SK-N-SH treated with all-trans-retinoic acid at 6 μM for 48 hours (cell line): ENCODE measurements around the gene ERG.

Experiments used
- ATAC-seq: fragments of 200-7000 bp; cut with Tn5 transposase; 3 replicates; pipeline ENCODE4 v1.9.1; 2020; ENCODE audit warnings: mild to moderate bottlenecking, moderate library complexity
- ARNTL ChIP-seq: fragments of 450-650 bp; formaldehyde crosslinking; IDR thresholded peaks from 2 replicates; pipeline ENCODE4 v1.5.0; 2020; ENCODE audit warnings: low read depth, mild to moderate bottlenecking, moderate library complexity, borderline replicate concordance
- BACH2 ChIP-seq: fragments of 250-450 bp; sonication (Bioruptor Pico); IDR thresholded peaks from 2 replicates; pipeline ENCODE4 v1.9.0; 2021; ENCODE audit warnings: mild to moderate bottlenecking, borderline replicate concordance
- CSDC2 ChIP-seq: fragments of 250-450 bp; sonication (Bioruptor Pico); IDR thresholded peaks from 2 replicates; pipeline ENCODE4 v1.5.0; 2020; ENCODE audit warnings: mild to moderate bottlenecking, moderate library complexity
- CSRNP3 ChIP-seq: fragments of 250-450 bp; sonication (Bioruptor Pico); IDR thresholded peaks from 2 replicates; pipeline ENCODE4 v1.5.1; 2021; ENCODE audit warnings: mild to moderate bottlenecking, moderate library complexity
- ESRRG ChIP-seq: fragments of 250-450 bp; sonication (Bioruptor Pico); IDR thresholded peaks from 2 replicates; pipeline ENCODE4 v1.6.1; 2021; ENCODE audit warnings: mild to moderate bottlenecking
- GLIS3 ChIP-seq: fragments of 250-450 bp; sonication (Bioruptor Pico); IDR thresholded peaks from 2 replicates; pipeline ENCODE4 v1.5.0; 2020; ENCODE audit warnings: mild to moderate bottlenecking, moderate library complexity
- ISL1 ChIP-seq: fragments of 250-450 bp; sonication (Bioruptor Pico); IDR thresholded peaks from 2 replicates; pipeline ENCODE4 v2.1.2; 2022; ENCODE audit warnings: mild to moderate bottlenecking, moderate library complexity
- OSR1 ChIP-seq: fragments of 250-450 bp; sonication (Bioruptor Pico); IDR thresholded peaks from 2 replicates; pipeline ENCODE4 v1.8.0; 2022; ENCODE audit warnings: moderate library complexity, mild to moderate bottlenecking, inconsistent platforms
- PATZ1 ChIP-seq: fragments of 250-450 bp; sonication (Bioruptor Pico); IDR thresholded peaks from 2 replicates; pipeline ENCODE4 v1.8.0; 2020; ENCODE audit warnings: mild to moderate bottlenecking, moderate library complexity, borderline replicate concordance
- PPARA ChIP-seq: fragments of 250-450 bp; sonication (Bioruptor Pico); IDR thresholded peaks from 2 replicates; pipeline ENCODE4 v1.5.0; 2020; ENCODE audit warnings: mild to moderate bottlenecking, borderline replicate concordance
- RARB ChIP-seq: fragments of 250-450 bp; sonication (Bioruptor Pico); IDR thresholded peaks from 2 replicates; pipeline ENCODE4 v1.8.0; 2021; ENCODE audit warnings: mild to moderate bottlenecking, moderate library complexity
- SNAI2 ChIP-seq: fragments of 250-450 bp; sonication (Bioruptor Pico); IDR thresholded peaks from 2 replicates; pipeline ENCODE4 v1.5.0; 2020; ENCODE audit warnings: mild to moderate bottlenecking, moderate library complexity
- TOX ChIP-seq: fragments of 250-450 bp; sonication (Bioruptor Pico); IDR thresholded peaks from 2 replicates; pipeline ENCODE4 v1.8.0; 2021; ENCODE audit warnings: mild to moderate bottlenecking, moderate library complexity, borderline replicate concordance
- TSHZ2 ChIP-seq: fragments of 250-450 bp; sonication (Bioruptor Pico); IDR thresholded peaks from 2 replicates; pipeline ENCODE4 v1.5.0; 2020; ENCODE audit warnings: mild to moderate bottlenecking, moderate library complexity
- ZFP3 ChIP-seq: fragments of 250-450 bp; sonication (Bioruptor Pico); IDR thresholded peaks from 2 replicates; pipeline ENCODE4 v1.5.0; 2020; ENCODE audit warnings: mild to moderate bottlenecking, moderate library complexity
- ZFP30 ChIP-seq: fragments of 450-650 bp; formaldehyde crosslinking; IDR thresholded peaks from 2 replicates; pipeline ENCODE4 v1.5.0; 2022; ENCODE audit warnings: mild to moderate bottlenecking, moderate library complexity
- ZNF70 ChIP-seq: fragments of 450-650 bp; formaldehyde crosslinking; IDR thresholded peaks from 2 replicates; pipeline ENCODE4 v1.5.0; 2020; ENCODE audit warnings: mild to moderate bottlenecking, moderate library complexity
- TF ChIP-seq, protein P1 (sequence below): fragments of 250-450 bp; sonication (Bioruptor Pico); IDR thresholded peaks from 2 replicates; pipeline ENCODE4 v1.5.1; 2020; ENCODE audit warnings: low read depth, mild to moderate bottlenecking, moderate library complexity

Gene ERG

DNA sequence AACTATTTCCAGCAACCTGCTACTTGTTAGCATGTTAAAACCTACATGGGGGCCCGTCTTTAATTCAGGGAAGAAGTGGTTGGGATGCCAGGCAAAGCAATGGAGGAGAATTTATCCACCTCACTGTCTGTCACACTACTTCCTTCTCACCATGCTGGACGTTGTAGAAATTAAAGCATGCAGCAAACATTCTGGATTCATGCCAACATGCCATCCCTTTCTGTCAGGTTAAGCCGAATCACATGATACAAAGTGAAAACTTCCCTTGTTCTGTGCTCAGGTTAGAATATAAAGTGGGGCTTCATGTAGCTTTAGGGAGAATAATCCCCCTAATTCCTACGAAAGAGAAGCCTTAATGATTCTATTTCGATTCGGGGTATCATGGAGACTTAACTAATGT is 95.5 kb downstream of the ERG start:
- TF ChIP-seq OSR1 (no peak), ZFP30 (CRISPR knock-in tag) (no peak), PATZ1 (CRISPR knock-in tag) (no peak), CSDC2 (CRISPR knock-in tag) (no peak), ESRRG (no peak), ZFP3 (CRISPR knock-in tag) (no peak), ARNTL (no peak), SNAI2 (no peak), CSRNP3 (CRISPR knock-in tag) (no peak), ISL1 (CRISPR knock-in tag) (no peak), ZNF70 (CRISPR knock-in tag) (no peak), TOX (CRISPR knock-in tag) (no peak), RARB (CRISPR knock-in tag) (no peak)
- TF ChIP-seq, protein P1, sequence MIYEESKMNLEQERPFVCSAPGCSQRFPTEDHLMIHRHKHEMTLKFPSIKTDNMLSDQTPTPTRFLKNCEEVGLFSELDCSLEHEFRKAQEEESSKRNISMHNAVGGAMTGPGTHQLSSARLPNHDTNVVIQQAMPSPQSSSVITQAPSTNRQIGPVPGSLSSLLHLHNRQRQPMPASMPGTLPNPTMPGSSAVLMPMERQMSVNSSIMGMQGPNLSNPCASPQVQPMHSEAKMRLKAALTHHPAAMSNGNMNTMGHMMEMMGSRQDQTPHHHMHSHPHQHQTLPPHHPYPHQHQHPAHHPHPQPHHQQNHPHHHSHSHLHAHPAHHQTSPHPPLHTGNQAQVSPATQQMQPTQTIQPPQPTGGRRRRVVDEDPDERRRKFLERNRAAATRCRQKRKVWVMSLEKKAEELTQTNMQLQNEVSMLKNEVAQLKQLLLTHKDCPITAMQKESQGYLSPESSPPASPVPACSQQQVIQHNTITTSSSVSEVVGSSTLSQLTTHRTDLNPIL (CRISPR knock-in tag) = no peak
- no peak for ATAC-seq

DNA sequence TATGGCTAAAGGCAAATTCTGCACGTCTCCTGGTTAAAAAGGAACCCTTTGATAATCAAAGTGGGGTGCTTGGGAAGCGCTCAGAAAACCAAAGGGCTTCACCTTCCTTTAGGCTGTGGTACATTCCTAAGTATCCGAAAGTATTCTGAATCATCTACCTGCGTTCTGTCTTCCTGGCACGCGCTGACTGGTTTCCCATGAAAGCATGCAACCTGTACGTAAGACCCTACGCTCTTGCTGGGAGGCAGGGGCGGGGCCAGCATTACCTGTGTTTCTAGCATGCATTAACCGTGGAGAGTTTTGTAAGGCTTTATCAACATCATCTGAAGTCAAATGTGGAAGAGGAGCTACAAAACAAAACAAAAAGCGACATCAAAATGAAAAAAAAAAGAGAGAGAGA is 96.0 kb downstream of the ERG start:
- no peak for TF ChIP-seq TSHZ2 (CRISPR knock-in tag)
- TF ChIP-seq ESRRG = no peak
- no peak for TF ChIP-seq ARNTL
- TF ChIP-seq RARB (CRISPR knock-in tag) = no peak
- TF ChIP-seq CSDC2 (CRISPR knock-in tag) = no peak
- no peak for TF ChIP-seq ZFP3 (CRISPR knock-in tag)
- no peak for TF ChIP-seq ZNF70 (CRISPR knock-in tag)
- TF ChIP-seq, protein P1 (CRISPR knock-in tag) = no peak
- no peak for TF ChIP-seq PPARA
- no peak for ATAC-seq

GRCh38 chr21:38401191-38401926 is 96.9 kb downstream of the ERG start:
- ATAC-seq = no peak
- no peak for TF ChIP-seq TSHZ2 (CRISPR knock-in tag)
- no peak for TF ChIP-seq GLIS3 (CRISPR knock-in tag)
- no peak for TF ChIP-seq ZNF70 (CRISPR knock-in tag)
- TF ChIP-seq ZFP3 (CRISPR knock-in tag) = no peak
- TF ChIP-seq CSRNP3 (CRISPR knock-in tag) = no peak
- TF ChIP-seq OSR1 = no peak
- no peak for TF ChIP-seq BACH2 (CRISPR knock-in tag)
- TF ChIP-seq TOX (CRISPR knock-in tag) = no peak
- TF ChIP-seq, all 23 proteins: peak for 0
